Measurements from ENCODE around the gene PPP1R12B.
"Not testable (repeated sequence)": the region's sequence is repeated elsewhere in the genome, so short reads cannot be mapped to it uniquely, and the experiment has no call there.

Gene PPP1R12B

DNA sequence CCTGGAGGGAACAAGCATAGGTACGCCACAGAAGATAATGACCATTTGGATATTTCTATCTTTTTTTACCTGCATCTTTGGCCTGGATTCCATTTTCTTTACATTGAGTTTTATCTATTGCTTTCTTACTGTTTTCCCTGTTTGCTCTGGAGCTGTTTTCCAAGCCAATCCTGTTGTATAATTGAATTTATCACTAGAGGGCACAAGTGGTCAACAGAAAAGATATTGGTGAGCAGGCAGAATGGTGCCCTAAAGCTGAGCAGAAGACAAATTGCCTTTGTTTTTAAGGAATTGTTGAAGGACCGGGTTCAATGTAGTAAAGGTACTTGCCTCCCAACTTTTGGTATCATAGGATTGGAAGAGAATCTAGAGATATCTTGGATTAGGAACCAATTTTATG lies 152.8 kb downstream of the PPP1R12B start:
- no peak overlapping the region for H3K4ac ChIP-seq (ENCODE audit: low read length)
- peak; percentile 8 for DNase-seq (ENCODE audit: low spot score)
- no CpG with 5 or more reads among the region's 2 CpGs for WGBS, 2 donors (ENCODE audit: extremely low coverage in 2 of 2, insufficient read length in 2 of 2, insufficient replicate concordance in 1 of 2)

DNA sequence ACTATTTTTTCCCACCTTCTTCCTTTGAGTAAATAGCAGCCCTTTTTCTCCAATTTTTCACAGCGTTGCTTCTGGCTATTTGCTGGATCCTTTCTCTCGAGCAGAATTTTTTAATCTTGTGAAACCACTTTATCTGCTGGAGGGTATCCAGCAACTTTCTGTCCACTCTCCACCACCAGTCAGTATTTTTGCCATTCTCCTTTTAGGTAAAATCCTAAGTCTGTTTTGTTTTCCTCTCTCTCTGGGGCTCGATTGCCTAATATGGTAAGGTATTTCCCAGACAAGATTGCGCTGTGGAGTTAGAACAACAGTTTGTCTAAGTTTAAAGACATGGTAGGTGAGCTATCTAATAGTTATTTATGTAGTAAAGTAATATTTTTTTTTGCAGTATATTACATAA lies 156.9 kb downstream of the PPP1R12B start:
- Histone ChIP-seq H3K14ac (ENCODE audit: low read length) (no peak overlapping the region), H2BK12ac (ENCODE audit: low read length) (no peak overlapping the region), H3K79me1 (ENCODE audit: low read depth, low read length) (no peaks in the 10 kb centered on the region), H3K4me2 (ENCODE audit: insufficient read depth, low read length, poor library complexity, severe bottlenecking) (no peak overlapping the region), H3K4me1 (ENCODE audit: control insufficient read depth in 2 of 2, insufficient read depth in 1 of 2, low read depth in 1 of 2, low read length in 2 of 2) (peaks cover 3 to 8% of the 10 kb centered on the region in 2 donors), H3K4me3 (ENCODE audit: low read length in 2 of 2) (no peak overlapping the region), H3K9me3 (replicated peaks in 1 of 2; ENCODE audit: control insufficient read depth in 2 of 2, insufficient read depth in 1 of 2, low read depth in 1 of 2, low read length in 2 of 2) (no peaks in the 10 kb centered on the region), H2BK5ac (ENCODE audit: low read length) (no peak overlapping the region), H3K18ac (ENCODE audit: low read length) (no peak overlapping the region), H3K27me3 (ENCODE audit: control insufficient read depth in 3 of 3, insufficient read depth in 3 of 3, low read depth in 1 of 3, low read length in 3 of 3) (no peaks in the 10 kb centered on the region), H3K23ac (ENCODE audit: low read depth, low read length, poor library complexity) (no peak overlapping the region), H3K9ac (ENCODE audit: low read depth, low read length, poor library complexity) (no peak overlapping the region), H3K4ac (ENCODE audit: low read length) (no peak overlapping the region), H4K8ac (ENCODE audit: low read depth, low read length) (no peak overlapping the region), H2BK120ac (ENCODE audit: low read depth, low read length) (no peak overlapping the region), H2BK15ac (ENCODE audit: low read length) (no peak overlapping the region), H4K91ac (ENCODE audit: low read depth, low read length, poor library complexity) (no peak overlapping the region), H3K27ac (replicated peaks; ENCODE audit: low read length) (no peak overlapping the region), H3K36me3 (replicated peaks in 1 of 2; ENCODE audit: control insufficient read depth in 2 of 2, insufficient read depth in 2 of 2, low read length in 2 of 2) (peaks cover 0 to 2% of the 10 kb centered on the region in 2 donors), H2AFZ (ENCODE audit: low read length) (peak overlapping the region; percentile 7), H2AK5ac (ENCODE audit: low read depth, low read length) (no peak overlapping the region)
- no peak for DNase-seq (ENCODE audit: low spot score)
- WGBS, 2 donors (ENCODE audit: extremely low coverage in 2 of 2, insufficient read length in 2 of 2, insufficient replicate concordance in 1 of 2) = no CpG with 5 or more reads among the region's 4 CpGs

More for the DNA sequence above, 152.8 kb downstream of the PPP1R12B start:
- Histone ChIP-seq H3K4me1 (ENCODE audit: control insufficient read depth in 2 of 2, insufficient read depth in 1 of 2, low read depth in 1 of 2, low read length in 2 of 2) (peaks cover 3 to 12% of the 10 kb centered on the region in 2 donors), H3K36me3 (replicated peaks in 1 of 2; ENCODE audit: control insufficient read depth in 2 of 2, insufficient read depth in 2 of 2, low read length in 2 of 2) (peaks cover 0 to 2% of the 10 kb centered on the region in 2 donors), H4K8ac (ENCODE audit: low read depth, low read length) (no peak overlapping the region), H4K91ac (ENCODE audit: low read depth, low read length, poor library complexity) (no peak overlapping the region), H2BK5ac (ENCODE audit: low read length) (no peak overlapping the region), H2BK12ac (ENCODE audit: low read length) (no peak overlapping the region), H3K4me3 (ENCODE audit: low read length in 2 of 2) (no peak overlapping the region), H3K14ac (ENCODE audit: low read length) (no peak overlapping the region), H2AK5ac (ENCODE audit: low read depth, low read length) (no peak overlapping the region), H3K4me2 (ENCODE audit: insufficient read depth, low read length, poor library complexity, severe bottlenecking) (no peak overlapping the region), H3K9ac (ENCODE audit: low read depth, low read length, poor library complexity) (no peak overlapping the region), H3K18ac (ENCODE audit: low read length) (no peak overlapping the region), H2BK15ac (ENCODE audit: low read length) (no peak overlapping the region), H3K27ac (replicated peaks; ENCODE audit: low read length) (no peak overlapping the region), H2AFZ (ENCODE audit: low read length) (no peak overlapping the region), H2BK120ac (ENCODE audit: low read depth, low read length) (no peak overlapping the region), H3K23ac (ENCODE audit: low read depth, low read length, poor library complexity) (no peak overlapping the region), H3K9me3 (replicated peaks in 1 of 2; ENCODE audit: control insufficient read depth in 2 of 2, insufficient read depth in 1 of 2, low read depth in 1 of 2, low read length in 2 of 2) (no peaks in the 10 kb centered on the region), H3K27me3 (ENCODE audit: control insufficient read depth in 3 of 3, insufficient read depth in 3 of 3, low read depth in 1 of 3, low read length in 3 of 3) (no peaks in the 10 kb centered on the region), H3K79me1 (ENCODE audit: low read depth, low read length) (no peaks in the 10 kb centered on the region)

- H2BK120ac ChIP-seq (ENCODE audit: low read depth, low read length); H2BK15ac ChIP-seq (ENCODE audit: low read length); H3K9me3 ChIP-seq (replicated peaks in 1 of 2; ENCODE audit: control insufficient read depth in 2 of 2, insufficient read depth in 1 of 2, low read depth in 1 of 2, low read length in 2 of 2); H2BK12ac ChIP-seq (ENCODE audit: low read length); H3K4me2 ChIP-seq (ENCODE audit: insufficient read depth, low read length, poor library complexity, severe bottlenecking); H3K4me3 ChIP-seq (ENCODE audit: low read length in 2 of 2); H2AK5ac ChIP-seq (ENCODE audit: low read depth, low read length); H4K8ac ChIP-seq (ENCODE audit: low read depth, low read length); H3K18ac ChIP-seq (ENCODE audit: low read length); H3K36me3 ChIP-seq (replicated peaks in 1 of 2; ENCODE audit: control insufficient read depth in 2 of 2, insufficient read depth in 2 of 2, low read length in 2 of 2); H3K4me1 ChIP-seq (ENCODE audit: control insufficient read depth in 2 of 2, insufficient read depth in 1 of 2, low read depth in 1 of 2, low read length in 2 of 2); H2BK5ac ChIP-seq (ENCODE audit: low read length); H3K23ac ChIP-seq (ENCODE audit: low read depth, low read length, poor library complexity); H3K27me3 ChIP-seq (ENCODE audit: control insufficient read depth in 3 of 3, insufficient read depth in 3 of 3, low read depth in 1 of 3, low read length in 3 of 3); H2AFZ ChIP-seq (ENCODE audit: low read length); H3K4ac ChIP-seq (ENCODE audit: low read length); H4K91ac ChIP-seq (ENCODE audit: low read depth, low read length, poor library complexity); H3K79me1 ChIP-seq (ENCODE audit: low read depth, low read length); DNase-seq (ENCODE audit: low spot score); H3K14ac ChIP-seq (ENCODE audit: low read length); H3K9ac ChIP-seq (ENCODE audit: low read depth, low read length, poor library complexity): not testable (repeated sequence)
- WGBS, 2 donors (ENCODE audit: extremely low coverage in 2 of 2, insufficient read length in 2 of 2, insufficient replicate concordance in 1 of 2) = no CpG with 5 or more reads among the region's 6 CpGs
- H3K27ac ChIP-seq (replicated peaks; ENCODE audit: low read length) = peak overlapping the region; percentile 1
These were observed 157.5 kb downstream of the PPP1R12B start for GRCh38 chr1:202505880-202506575.

DNA sequence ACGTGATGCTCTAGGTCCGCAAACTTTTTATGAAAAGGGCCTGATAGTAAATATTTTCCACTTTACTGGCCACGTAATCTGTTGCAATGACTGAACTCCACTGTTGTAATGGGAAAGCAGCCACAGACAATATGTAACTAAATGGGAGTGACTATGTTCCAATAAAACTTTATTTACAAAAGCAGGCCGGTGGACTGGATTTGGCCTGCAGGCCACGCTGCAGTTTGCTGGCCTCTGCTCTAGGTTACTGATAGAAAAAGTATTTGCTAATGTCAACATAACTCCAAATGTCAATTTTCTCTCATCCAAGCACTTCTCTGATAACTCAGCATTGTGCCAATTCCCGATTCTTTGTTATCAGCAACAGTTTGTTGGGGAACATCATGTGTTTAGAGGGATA lies 160.4 kb downstream of the PPP1R12B start:
- H4K8ac ChIP-seq (ENCODE audit: low read depth, low read length); H3K9ac ChIP-seq (ENCODE audit: low read depth, low read length, poor library complexity); H3K4me1 ChIP-seq (ENCODE audit: control insufficient read depth in 2 of 2, insufficient read depth in 1 of 2, low read depth in 1 of 2, low read length in 2 of 2); H2AFZ ChIP-seq (ENCODE audit: low read length); H3K4me3 ChIP-seq (ENCODE audit: low read length in 2 of 2); H3K9me3 ChIP-seq (replicated peaks in 1 of 2; ENCODE audit: control insufficient read depth in 2 of 2, insufficient read depth in 1 of 2, low read depth in 1 of 2, low read length in 2 of 2); H2BK12ac ChIP-seq (ENCODE audit: low read length); H4K91ac ChIP-seq (ENCODE audit: low read depth, low read length, poor library complexity); H3K18ac ChIP-seq (ENCODE audit: low read length); DNase-seq (ENCODE audit: low spot score); H3K27me3 ChIP-seq (ENCODE audit: control insufficient read depth in 3 of 3, insufficient read depth in 3 of 3, low read depth in 1 of 3, low read length in 3 of 3); H3K23ac ChIP-seq (ENCODE audit: low read depth, low read length, poor library complexity); H2AK5ac ChIP-seq (ENCODE audit: low read depth, low read length); H3K36me3 ChIP-seq (replicated peaks in 1 of 2; ENCODE audit: control insufficient read depth in 2 of 2, insufficient read depth in 2 of 2, low read length in 2 of 2); H3K27ac ChIP-seq (replicated peaks; ENCODE audit: low read length); H2BK15ac ChIP-seq (ENCODE audit: low read length); H3K79me1 ChIP-seq (ENCODE audit: low read depth, low read length); H2BK5ac ChIP-seq (ENCODE audit: low read length); H3K14ac ChIP-seq (ENCODE audit: low read length); H3K4me2 ChIP-seq (ENCODE audit: insufficient read depth, low read length, poor library complexity, severe bottlenecking); H3K4ac ChIP-seq (ENCODE audit: low read length); H2BK120ac ChIP-seq (ENCODE audit: low read depth, low read length): not testable (repeated sequence)
- WGBS, 2 donors (ENCODE audit: extremely low coverage in 2 of 2, insufficient read length in 2 of 2, insufficient replicate concordance in 1 of 2) = no CpG with 5 or more reads among the region's 6 CpGs

Measured in neuronal stem cell (in vitro differentiated cells).